ENCODE measurements around the gene ZNF544. TPM values are rescaled to one million over a fixed set of nuclear protein-coding genes. Genes with fewer than 3 reads are reported as not detected.
A peak's percentile ranks its signal among the peaks of the same experiment; 100 is the strongest.

Gene ZNF544
- total RNA-seq, 4 donors from 2014 or later: 64.7 to 103 (median 76.5) TPM

GRCh38 chr19:58212336-58213074 is 16.2 kb upstream of the ZNF544 start:
- 97 to 98% methylated on average over 15 to 17 of the region's 17 CpGs for WGBS, 2 donors
- TF ChIP-seq POLR2A (IDR thresholded peaks at IDR 0.05): no peak
- no peak for TF ChIP-seq CTCF (IDR thresholded peaks at IDR 0.05)
- peaks cover 64% of the 10 kb centered on the region in 2 donors for H3K36me3 ChIP-seq
- H3K4me3 ChIP-seq (replicated peaks in 1 of 3): no peak overlapping the region
- no peak for DNase-seq
- H3K9me3 ChIP-seq: peaks cover 5% of the 10 kb centered on the region
- intact Hi-C loops (cut with DNase I): loop anchor here (5.0 kb wide), 1 partner anchor 85 kb away; no protein-coding TSS in a partner anchor
- no peaks in the 10 kb centered on the region for H3K27me3 ChIP-seq
- no peak overlapping the region for H3K27ac ChIP-seq
- no peaks in the 10 kb centered on the region for H3K4me1 ChIP-seq

- Histone ChIP-seq H3K36me3 (peaks cover 59% of the 10 kb centered on the region in 2 donors), H3K27me3 (no peaks in the 10 kb centered on the region), H3K4me1 (no peaks in the 10 kb centered on the region), H3K9me3 (peaks cover 5% of the 10 kb centered on the region), H3K4me3 (replicated peaks in 1 of 3) (no peak overlapping the region), H3K27ac (no peak overlapping the region)
- no peak for DNase-seq
- 100% methylated on average over 1 of the region's 1 CpG for WGBS, 2 donors
- no peak for TF ChIP-seq POLR2A (IDR thresholded peaks at IDR 0.05)
- TF ChIP-seq CTCF (IDR thresholded peaks at IDR 0.05): no peak
- intact Hi-C loops (cut with DNase I): loop anchor here (5.0 kb wide), 1 partner anchor 86 kb away; no protein-coding TSS in a partner anchor
Measured at GRCh38 chr19:58213075-58213369, 15.7 kb upstream of the ZNF544 start.

- Histone ChIP-seq H3K4me1 (no peaks in the 10 kb centered on the region), H3K9me3 (no peaks in the 10 kb centered on the region), H3K4me3 (replicated peaks in 1 of 3) (no peak overlapping the region), H3K27me3 (no peaks in the 10 kb centered on the region), H3K36me3 (peaks cover 18 to 19% of the 10 kb centered on the region in 2 donors), H3K27ac (no peak overlapping the region)
- TF ChIP-seq CTCF (IDR thresholded peaks at IDR 0.05) (no peak), POLR2A (IDR thresholded peaks at IDR 0.05) (no peak)
- no peak for DNase-seq
- 52 to 69% methylated on average over 12 to 34 of the region's 34 CpGs for WGBS, 2 donors
- intact Hi-C loops (cut with DNase I): no loop called here
Measured at GRCh38 chr19:58217069-58217481, 11.6 kb upstream of the ZNF544 start.

- Histone ChIP-seq H3K27ac (no peak overlapping the region), H3K36me3 (peaks cover 11% of the 10 kb centered on the region in 2 donors), H3K9me3 (no peaks in the 10 kb centered on the region), H3K4me3 (replicated peaks in 1 of 3) (no peak overlapping the region), H3K27me3 (no peaks in the 10 kb centered on the region), H3K4me1 (no peaks in the 10 kb centered on the region)
- intact Hi-C loops (cut with DNase I): no loop called here
- 96 to 97% methylated on average over 20 to 25 of the region's 25 CpGs for WGBS, 2 donors
- TF ChIP-seq CTCF (IDR thresholded peaks at IDR 0.05) (no peak), POLR2A (IDR thresholded peaks at IDR 0.05) (no peak)
- DNase-seq: no peak
Measured at GRCh38 chr19:58217607-58218391, 10.9 kb upstream of the ZNF544 start.

GRCh38 chr19:58218899-58219298 is 9.8 kb upstream of the ZNF544 start:
- TF ChIP-seq CTCF (IDR thresholded peaks at IDR 0.05): peak in 1 of 6 experiments; percentile 15
- TF ChIP-seq POLR2A (IDR thresholded peaks at IDR 0.05): no peak
- WGBS, 2 donors: 44 to 52% methylated on average over 9 of the region's 9 CpGs
- Histone ChIP-seq H3K27me3 (no peaks in the 10 kb centered on the region), H3K36me3 (peaks cover under 1% of the 10 kb centered on the region in 2 donors), H3K9me3 (no peaks in the 10 kb centered on the region), H3K27ac (no peak overlapping the region), H3K4me1 (no peaks in the 10 kb centered on the region), H3K4me3 (replicated peaks in 1 of 3) (no peak overlapping the region)
- DNase-seq: no peak
- intact Hi-C loops (cut with DNase I): no loop called here
